ENCODE results near the gene ARR3.
"Not testable (repeated sequence)": the region's sequence is repeated elsewhere in the genome, so short reads cannot be mapped to it uniquely, and the experiment has no call there.

ARR3 gene

DNA sequence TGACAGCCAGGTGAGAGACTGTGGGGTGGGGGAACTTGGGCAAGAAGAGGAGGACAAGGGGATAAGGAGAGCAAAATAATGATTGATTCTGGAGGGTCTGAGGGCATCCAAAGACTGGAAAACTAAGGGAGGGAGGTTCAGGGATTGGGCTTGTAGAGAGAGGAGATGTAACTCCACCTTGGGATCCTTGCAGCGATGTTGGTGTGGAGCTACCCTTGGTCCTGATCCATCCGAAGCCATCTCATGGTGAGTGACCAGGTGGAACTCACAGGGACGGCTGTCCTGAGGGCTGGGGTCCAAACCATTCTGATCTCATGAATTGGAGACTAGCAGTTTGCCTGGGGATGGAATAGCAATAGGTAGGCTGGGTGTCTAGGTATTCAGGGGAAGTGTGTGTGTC, 12.4 kb downstream of the ARR3 start:
- DNase-seq (ENCODE audit: low read depth), result no peak

DNA sequence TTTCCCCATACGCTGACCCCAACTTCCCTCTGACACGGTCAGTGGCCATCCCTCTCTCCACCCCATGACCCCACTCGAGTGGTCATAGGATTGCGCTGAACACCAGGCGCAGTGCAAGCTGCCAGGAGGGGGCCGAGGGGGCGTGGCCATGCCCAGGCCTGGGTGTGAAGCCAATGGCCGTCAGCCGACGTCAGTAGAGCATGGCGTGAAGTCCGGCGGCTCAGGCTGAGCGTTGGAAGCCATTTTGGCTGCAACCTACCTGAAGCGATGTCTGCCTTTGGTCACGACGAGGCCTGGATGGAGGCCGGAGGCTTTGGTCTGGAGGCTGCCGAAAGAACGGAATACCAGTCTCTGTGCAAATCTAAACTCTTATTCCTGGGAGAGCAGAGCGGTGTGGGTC, 13.8 kb downstream of the ARR3 start, which contains the start of gene RAB41:
RAB41 (plus strand) TSS at position 222 of the 400 bp plus-strand sequence; CDS start at position 268, 46 bp downstream.
- DNase-seq (ENCODE audit: low read depth), result no peak

DNA sequence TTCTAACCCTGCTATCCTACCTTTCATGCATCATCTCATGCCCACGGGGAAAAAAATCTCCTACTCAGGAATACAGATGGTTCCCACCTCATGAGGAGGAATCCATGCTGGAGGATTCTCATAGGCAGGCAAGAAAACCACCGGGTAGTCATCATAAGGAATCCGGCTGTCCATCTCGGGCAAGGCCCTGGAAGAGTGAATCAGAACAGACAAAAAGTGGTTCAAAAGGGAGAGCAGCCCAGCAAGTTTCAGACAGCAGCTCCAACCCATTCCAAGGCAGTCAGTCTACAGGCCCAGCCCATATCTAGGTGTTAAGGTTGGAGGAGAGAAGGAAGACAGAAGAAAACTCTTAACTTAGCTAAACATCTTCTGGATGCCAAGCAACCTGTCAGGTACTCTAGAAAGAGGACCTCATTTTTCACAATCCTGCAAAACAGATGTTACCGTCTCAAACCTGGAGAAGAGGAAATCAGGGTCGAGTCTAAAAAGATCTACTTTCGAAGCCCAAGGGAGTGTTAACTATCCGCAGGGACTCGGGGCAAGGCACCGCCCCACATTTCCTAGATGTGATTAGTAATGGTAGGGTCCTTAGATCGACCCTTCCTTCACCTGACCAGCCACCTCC, 21.1 kb downstream of the ARR3 start:
- DNase-seq (ENCODE audit: low read depth), result no peak

- peak; percentile 40 for DNase-seq (ENCODE audit: low read depth)
Observed at GRCh38 chrX:70289793-70290770, 21.9 kb downstream of the ARR3 start, which contains the start of the genes KIF4A and PDZD11. TSS of gene KIF4A (plus strand) at chrX:70290104. CDS start at chrX:70290459, 355 bp downstream. TSS of gene PDZD11 (minus strand) at chrX:70289927. CDS start at chrX:70289341, 586 bp downstream.

- no peak for DNase-seq (ENCODE audit: low read depth)
Observed at GRCh38 chrX:70292788-70293187, 24.7 kb downstream of the ARR3 start.

GRCh38 chrX:70293621-70294020, 25.5 kb downstream of the ARR3 start:
- DNase-seq (ENCODE audit: low read depth), result no peak

GRCh38 chrX:70301716-70302115, 33.6 kb downstream of the ARR3 start:
- DNase-seq (ENCODE audit: low read depth), result no peak

GRCh38 chrX:70313503-70313902, 45.4 kb downstream of the ARR3 start:
- no peak for DNase-seq (ENCODE audit: low read depth)

DNA sequence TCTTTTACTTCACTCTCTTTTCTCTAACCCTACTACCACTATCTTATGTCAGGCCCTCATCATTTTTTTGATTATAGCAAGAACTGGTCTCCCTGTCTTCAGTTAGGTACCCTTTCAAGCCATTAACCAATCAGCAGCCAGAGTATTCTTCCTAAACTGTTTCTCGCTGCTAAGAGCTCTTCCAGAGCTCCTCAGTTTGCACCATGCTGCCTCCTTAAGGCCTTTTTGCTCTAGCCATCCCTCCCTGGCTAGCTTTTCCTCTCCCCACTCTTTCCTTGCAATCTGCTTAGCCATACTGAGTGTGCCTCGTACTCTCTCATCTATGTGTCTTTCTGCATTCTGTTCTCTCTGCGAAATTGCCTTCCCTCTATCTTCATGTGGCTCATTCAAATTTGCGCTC, 54.6 kb downstream of the ARR3 start:
- DNase-seq (ENCODE audit: low read depth), result no peak

DNA sequence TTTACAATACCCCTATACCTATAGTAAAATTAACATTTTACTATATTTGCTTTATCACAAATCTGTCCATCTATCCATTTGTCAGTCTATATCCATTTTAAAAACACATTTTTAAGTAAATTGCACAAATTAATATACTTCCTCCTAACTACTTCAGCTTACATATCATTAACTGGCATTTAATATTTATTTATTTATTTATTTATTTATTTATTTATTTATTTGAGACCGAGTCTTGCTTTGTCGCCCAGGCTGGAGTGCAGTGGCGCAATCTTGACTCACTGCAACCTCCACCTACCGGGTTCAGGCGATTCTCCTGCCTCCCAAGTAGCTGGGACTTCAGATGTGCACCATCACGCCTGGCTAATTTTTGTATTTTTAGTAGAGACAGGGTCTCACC, 55.5 kb downstream of the ARR3 start:
- DNase-seq (ENCODE audit: low read depth), result not testable (repeated sequence)

DNA sequence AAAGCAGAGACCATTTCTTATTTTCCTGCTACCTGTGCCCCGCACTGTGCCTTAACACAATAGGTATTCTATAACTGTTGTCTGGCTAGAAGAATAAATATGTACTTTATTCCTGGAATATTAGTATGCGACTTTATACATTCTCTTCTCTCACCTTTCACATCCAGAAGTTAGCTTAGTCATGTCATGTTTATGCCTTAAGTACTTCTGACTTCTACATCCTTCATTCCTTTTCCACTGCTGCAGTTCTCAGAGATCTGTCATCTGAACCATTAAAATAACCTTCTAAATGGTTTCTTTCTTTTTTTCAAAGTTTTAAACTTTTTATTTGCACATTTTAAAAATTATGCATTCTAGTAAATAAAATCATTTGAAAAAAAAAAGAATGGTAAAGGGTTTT, 56.2 kb downstream of the ARR3 start:
- DNase-seq (ENCODE audit: low read depth), result no peak

- DNase-seq (ENCODE audit: low read depth), result no peak
Observed at GRCh38 chrX:70331161-70331560, 63.0 kb downstream of the ARR3 start.

All from stimulated activated CD8-positive, alpha-beta memory T cell treated with anti-CD3 and anti-CD28 coated beads, Interleukin-15, amount 100 ng/mL, for 1 hour (primary cell).